Colonic mucosa (tissue), 4 donors: ENCODE measurements around the gene APC2. TPM values are rescaled to one million over a fixed set of nuclear protein-coding genes. Genes with fewer than 3 reads are reported as not detected.

Source experiments
- DNase-seq: peaks from one replicate; pipeline ENCODE4 v3.0.0-alpha.2; 2020
- H3K27ac ChIP-seq: fragments of 200-600 bp; one replicate; pipeline ENCODE4 v1.8.0; 2021
- H3K27me3 ChIP-seq: fragments of 200-600 bp; one replicate; pipeline ENCODE4 v1.8.0; 2021
- H3K36me3 ChIP-seq: fragments of 200-600 bp; one replicate; pipeline ENCODE4 v1.8.0; 2021
- H3K4me1 ChIP-seq: fragments of 200-600 bp; one replicate; pipeline ENCODE4 v1.8.0; 2021; ENCODE audit warnings: mild to moderate bottlenecking
- H3K4me3 ChIP-seq: fragments of 200-600 bp; one replicate; pipeline ENCODE4 v1.8.0; 2021
- H3K9ac ChIP-seq, 2 donors: one replicate each; pipeline ENCODE4 v1.7.0; 2013; ENCODE audit warnings: control low read depth in 2 of 2, low read depth in 2 of 2, low read length in 2 of 2
- H3K9me3 ChIP-seq: fragments of 200-600 bp; one replicate; pipeline ENCODE4 v1.8.0; 2021
- intact Hi-C: fragments of 100-400 bp; cut with DNase I; formaldehyde crosslinking; loops from one replicate; pipeline ENCODE4 v1.14.1; 2022
- total RNA-seq, 2 donors: library from RNA; stranded (reverse); fragmentation: NEBNext Ultra II Directional in 1 of 2; extraction: Animal tissue kit (Norgen Biotek cat#: 25700) in 1 of 2; gene quantifications; one replicate each; pipeline ENCODE4 v1.2.1, GENCODE V29; 2021
- TF ChIP-seq, protein P1 (sequence below): fragments of 200-600 bp; IDR thresholded peaks from one replicate; pipeline ENCODE4 v1.8.0; 2022; ENCODE audit warnings: antibody characterized with exemption, mild to moderate bottlenecking
- donor health status: healthy.
- donor health status: DM: no; HTN: no; CAD: no.
- donor health status: DM: no; HTN: no; CAD: no.

The APC2 gene
- total RNA-seq, 2 donors from 2014 or later, result 0.05 to 0.42 TPM

DNA sequence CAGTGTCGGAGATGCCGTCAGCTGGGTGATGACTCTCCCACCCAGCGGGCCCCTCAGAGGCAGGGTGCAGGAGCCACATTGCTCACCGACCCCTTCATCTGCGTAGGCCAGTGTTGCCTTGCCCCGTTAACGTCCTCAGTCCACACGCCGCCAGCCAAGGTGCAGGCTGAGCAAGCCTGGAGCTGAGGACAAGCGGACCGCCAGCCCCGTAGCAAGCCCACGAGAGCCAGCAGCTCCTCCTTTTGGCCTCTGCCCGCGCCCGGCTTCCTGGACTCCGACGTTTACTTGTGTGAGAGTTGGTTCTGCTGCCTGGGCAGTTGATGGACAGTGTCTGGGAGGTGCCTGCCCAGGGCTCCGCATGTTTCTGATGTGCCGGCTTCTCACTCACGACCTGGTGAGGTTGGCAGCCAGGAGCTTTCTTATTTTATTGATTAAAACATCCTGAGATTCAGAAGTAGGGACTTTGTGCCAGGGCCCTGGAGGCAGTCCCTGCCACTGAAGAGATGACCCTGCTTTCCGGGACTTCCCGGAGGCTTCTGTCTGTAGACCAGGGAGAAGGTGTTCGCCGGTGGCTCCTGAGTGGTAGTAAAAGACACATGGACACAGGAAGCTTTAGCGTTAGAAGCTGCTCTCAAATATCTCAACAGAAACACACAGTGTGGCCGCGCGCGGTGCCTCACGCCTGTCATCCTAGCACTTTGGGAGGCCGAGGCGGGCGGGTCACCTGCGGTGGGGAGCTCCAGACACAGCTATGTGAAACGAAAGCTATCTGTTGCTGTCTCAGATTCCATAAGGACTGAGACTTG is 36.7 kb upstream of the APC2 start:
- Histone ChIP-seq H3K4me1 (peaks cover 50% of the 10 kb centered on the region), H3K36me3 (no peaks in the 10 kb centered on the region), H3K4me3 (no peak overlapping the region), H3K9me3 (no peaks in the 10 kb centered on the region), H3K27ac (no peak overlapping the region), H3K9ac (no peak overlapping the region), H3K27me3 (no peaks in the 10 kb centered on the region)
- intact Hi-C loops, result no loop called here
- TF ChIP-seq, protein P1, sequence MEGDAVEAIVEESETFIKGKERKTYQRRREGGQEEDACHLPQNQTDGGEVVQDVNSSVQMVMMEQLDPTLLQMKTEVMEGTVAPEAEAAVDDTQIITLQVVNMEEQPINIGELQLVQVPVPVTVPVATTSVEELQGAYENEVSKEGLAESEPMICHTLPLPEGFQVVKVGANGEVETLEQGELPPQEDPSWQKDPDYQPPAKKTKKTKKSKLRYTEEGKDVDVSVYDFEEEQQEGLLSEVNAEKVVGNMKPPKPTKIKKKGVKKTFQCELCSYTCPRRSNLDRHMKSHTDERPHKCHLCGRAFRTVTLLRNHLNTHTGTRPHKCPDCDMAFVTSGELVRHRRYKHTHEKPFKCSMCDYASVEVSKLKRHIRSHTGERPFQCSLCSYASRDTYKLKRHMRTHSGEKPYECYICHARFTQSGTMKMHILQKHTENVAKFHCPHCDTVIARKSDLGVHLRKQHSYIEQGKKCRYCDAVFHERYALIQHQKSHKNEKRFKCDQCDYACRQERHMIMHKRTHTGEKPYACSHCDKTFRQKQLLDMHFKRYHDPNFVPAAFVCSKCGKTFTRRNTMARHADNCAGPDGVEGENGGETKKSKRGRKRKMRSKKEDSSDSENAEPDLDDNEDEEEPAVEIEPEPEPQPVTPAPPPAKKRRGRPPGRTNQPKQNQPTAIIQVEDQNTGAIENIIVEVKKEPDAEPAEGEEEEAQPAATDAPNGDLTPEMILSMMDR, result no peak
- no peak for DNase-seq

DNA sequence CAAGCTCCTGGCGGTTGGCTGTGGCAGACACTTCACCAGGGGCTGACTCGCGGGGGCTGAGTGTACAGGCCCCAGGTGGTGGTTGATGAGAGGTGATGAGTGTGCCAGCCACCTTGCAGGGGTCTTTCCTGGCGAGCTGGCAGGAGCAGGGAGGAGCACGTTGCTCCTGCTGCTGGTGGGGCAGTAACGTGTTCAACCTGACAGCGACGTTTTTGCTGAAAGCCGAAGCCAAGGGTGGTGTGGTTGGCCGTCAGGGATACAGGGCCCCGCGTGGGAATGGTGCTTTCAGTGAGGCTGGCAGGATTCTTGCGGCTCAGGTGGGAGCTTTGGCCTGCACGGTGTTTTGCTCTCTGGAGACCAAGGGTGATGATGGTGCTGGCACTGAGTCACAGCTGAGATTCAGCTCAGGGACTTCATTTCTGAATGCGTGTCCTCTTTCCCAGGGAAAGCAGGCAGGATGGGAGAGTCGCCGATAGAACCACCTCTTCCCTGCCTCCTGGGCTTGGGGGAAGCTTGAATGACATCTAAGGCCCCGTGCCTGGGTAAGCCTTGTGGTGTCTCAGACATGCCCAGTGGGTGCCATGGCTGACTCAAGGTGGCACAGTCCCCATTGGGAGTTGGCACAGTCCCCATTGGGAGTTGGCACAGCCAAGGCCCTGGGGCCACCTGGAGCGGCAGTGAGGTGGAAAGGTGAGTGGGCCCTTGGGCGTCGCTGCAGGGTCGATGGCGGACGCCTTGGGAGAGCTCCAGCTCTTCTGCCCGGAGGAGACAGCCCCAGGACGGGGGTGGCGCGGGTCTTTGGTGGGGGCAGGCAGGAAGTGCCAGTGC is 33.7 kb upstream of the APC2 start:
- Histone ChIP-seq H3K4me3 (no peak overlapping the region), H3K36me3 (peaks cover 10% of the 10 kb centered on the region), H3K27ac (peak overlapping the region; percentile 57), H3K27me3 (no peaks in the 10 kb centered on the region), H3K9me3 (no peaks in the 10 kb centered on the region), H3K9ac (peak overlapping the region; percentile 14 to 71), H3K4me1 (peaks cover 27% of the 10 kb centered on the region)
- TF ChIP-seq, protein P1, result no peak
- intact Hi-C loops, result no loop called here
- DNase-seq, result no peak

DNA sequence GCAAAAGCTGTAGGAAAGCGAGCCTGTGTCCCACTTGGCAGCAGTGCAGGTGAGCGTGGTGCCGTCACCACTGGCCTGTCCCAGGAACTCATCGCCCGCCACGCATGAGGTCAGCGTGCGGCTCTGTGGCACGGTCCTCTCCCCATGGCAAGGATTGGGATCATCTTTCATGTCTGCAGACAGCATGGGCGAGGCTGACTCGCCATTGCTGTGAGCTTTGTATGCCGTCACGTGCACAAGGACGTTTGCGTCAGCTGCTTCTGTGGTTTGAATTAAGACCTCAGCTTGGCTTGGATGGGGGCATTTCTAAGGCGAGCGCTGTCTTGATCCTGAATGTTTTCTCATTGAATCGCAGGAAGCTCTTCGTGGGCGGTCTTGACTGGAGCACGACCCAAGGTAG is 32.8 kb upstream of the APC2 start:
- intact Hi-C loops, result no loop called here
- H3K9ac ChIP-seq, result no peak overlapping the region
- H3K4me3 ChIP-seq, result no peak overlapping the region
- H3K9me3 ChIP-seq, result no peaks in the 10 kb centered on the region
- peaks cover 19% of the 10 kb centered on the region for H3K4me1 ChIP-seq
- no peak overlapping the region for H3K27ac ChIP-seq
- DNase-seq, result no peak
- H3K36me3 ChIP-seq, result peaks cover 10% of the 10 kb centered on the region
- TF ChIP-seq, protein P1, result no peak
- H3K27me3 ChIP-seq, result no peaks in the 10 kb centered on the region

DNA sequence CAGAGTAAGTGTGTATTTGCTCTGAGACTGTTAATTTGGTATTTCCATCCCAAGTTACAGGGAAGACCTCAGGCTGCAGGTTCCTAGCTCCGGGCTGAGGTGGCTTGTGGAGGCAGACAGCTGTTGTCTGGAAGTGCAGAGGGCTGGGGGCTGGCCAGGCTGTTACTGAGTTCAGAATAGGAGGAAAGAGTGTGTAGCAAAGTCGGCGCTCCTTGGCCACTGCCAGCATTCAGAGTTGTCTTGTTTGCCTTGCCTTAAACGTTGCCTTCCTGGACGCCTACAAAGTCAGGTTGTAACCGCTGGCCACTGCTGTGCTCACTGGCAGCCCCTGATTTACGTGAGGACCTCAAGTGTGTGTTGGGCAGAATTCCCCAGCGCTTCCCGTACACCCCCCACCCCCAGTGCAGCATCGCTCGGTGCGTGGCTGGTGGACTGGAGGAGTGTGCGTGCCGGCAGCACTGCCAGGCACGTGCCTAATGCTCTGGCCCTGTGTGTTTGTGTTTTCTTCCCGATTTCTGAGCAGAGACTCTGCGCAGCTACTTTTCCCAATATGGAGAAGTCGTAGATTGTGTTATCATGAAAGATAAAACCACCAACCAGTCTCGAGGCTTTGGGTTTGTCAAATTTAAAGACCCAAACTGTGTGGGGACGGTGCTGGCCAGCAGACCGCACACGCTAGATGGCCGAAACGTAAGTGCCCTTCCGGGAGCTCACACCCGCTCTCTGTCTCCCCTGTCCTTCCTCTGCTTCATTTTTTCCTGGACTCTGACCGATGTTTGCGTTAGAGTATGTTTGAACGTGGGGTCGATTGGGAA is 32.0 kb upstream of the APC2 start:
- H3K9me3 ChIP-seq, result no peaks in the 10 kb centered on the region
- intact Hi-C loops, result no loop called here
- H3K36me3 ChIP-seq, result peaks cover 10% of the 10 kb centered on the region
- no peak overlapping the region for H3K9ac ChIP-seq
- TF ChIP-seq, protein P1, result no peak
- DNase-seq, result no peak
- H3K27ac ChIP-seq, result no peak overlapping the region
- no peaks in the 10 kb centered on the region for H3K27me3 ChIP-seq
- H3K4me3 ChIP-seq, result no peak overlapping the region
- H3K4me1 ChIP-seq, result peaks cover 19% of the 10 kb centered on the region

DNA sequence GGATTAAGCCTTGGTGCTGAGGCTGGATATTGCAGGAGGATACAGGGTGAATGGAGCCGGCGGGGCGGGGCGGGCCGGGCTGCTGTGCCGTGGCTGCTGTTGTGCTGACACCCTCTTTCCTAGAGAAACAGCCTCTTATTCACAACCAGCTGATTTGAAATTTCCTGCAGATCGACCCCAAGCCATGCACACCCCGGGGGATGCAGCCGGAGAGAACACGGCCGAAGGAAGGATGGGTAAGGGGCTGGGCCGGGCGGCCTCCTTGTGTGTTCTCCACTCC is 31.5 kb upstream of the APC2 start:
- no peaks in the 10 kb centered on the region for H3K27me3 ChIP-seq
- no peak overlapping the region for H3K9ac ChIP-seq
- no peak overlapping the region for H3K4me3 ChIP-seq
- intact Hi-C loops, result no loop called here
- TF ChIP-seq, protein P1, result no peak
- H3K36me3 ChIP-seq, result peaks cover 10% of the 10 kb centered on the region
- no peaks in the 10 kb centered on the region for H3K9me3 ChIP-seq
- DNase-seq, result no peak
- H3K27ac ChIP-seq, result no peak overlapping the region
- peaks cover 19% of the 10 kb centered on the region for H3K4me1 ChIP-seq
